Panc1 (cell line): ENCODE measurements around the gene SLC7A6. TPM values are rescaled to one million over a fixed set of nuclear protein-coding genes. Genes with fewer than 3 reads are reported as not detected.
A peak's percentile ranks its signal among the peaks of the same experiment; 100 is the strongest.

Experiments used
- ATAC-seq: fragments of 200-7000 bp; cut with Tn5 transposase; 2 replicates; pipeline ENCODE4 v1.9.1; 2020; ENCODE audit warnings: mild to moderate bottlenecking, moderate library complexity
- BruUV-seq: library from RNA; stranded (reverse); fragments of 400-500 nt; replicated peaks from 2 replicates; lab custom pipeline; 2021; lab: Mats Ljungman, UMichigan
- CTCF ChIA-PET: fragments of 300-600 bp; sonication (Branson Sonifier 250); formaldehyde crosslinking; loops from one replicate; lab custom pipeline; 2022; ENCODE audit warnings: antibody characterized with exemption; lab: Charles Lee
- POLR2A ChIA-PET: fragments of 300-600 bp; sonication (Branson Sonifier 250); formaldehyde crosslinking; loops from one replicate; lab custom pipeline; 2022; ENCODE audit warnings: antibody characterized with exemption; lab: Charles Lee
- DNase-seq: peaks from one replicate; pipeline ENCODE4 v3.0.0-alpha.2; 2010; ENCODE audit warnings: low read depth, low spot score
- H3K27ac ChIP-seq: 2 replicates; pipeline ENCODE4 v1.5.1; 2011; ENCODE audit warnings: mild to moderate bottlenecking, low read length, inconsistent platforms
- H3K27me3 ChIP-seq: fragments of 200-500 bp; sonication (Bioruptor generic); 2 replicates; pipeline ENCODE4 v1.6.0; 2014; ENCODE audit warnings: low read length, inconsistent platforms; ENCODE audit not compliant: control insufficient read depth, insufficient read depth
- H3K36me3 ChIP-seq: fragments of 200-500 bp; sonication (Bioruptor generic); 2 replicates; pipeline ENCODE4 v1.5.1; 2014; ENCODE audit warnings: inconsistent platforms, mild to moderate bottlenecking, low read length, moderate library complexity; ENCODE audit not compliant: control insufficient read depth, insufficient read depth
- H3K4me1 ChIP-seq: 2 replicates; pipeline ENCODE4 v1.5.1; 2011; ENCODE audit warnings: inconsistent platforms, mild to moderate bottlenecking, low read length, moderate library complexity; ENCODE audit not compliant: control insufficient read depth, insufficient read depth
- H3K4me3 ChIP-seq, 2 experiments: 2 replicates each; pipeline ENCODE4 v1.5.1; 2011 to 2012; ENCODE audit warnings: low read depth in 2 of 2, low read length in 2 of 2, mild to moderate bottlenecking in 2 of 2, inconsistent platforms in 1 of 2, moderate library complexity in 1 of 2
- H3K9me3 ChIP-seq: fragments of 200-500 bp; sonication (Bioruptor generic); 2 replicates; pipeline ENCODE4 v1.5.1; 2014; ENCODE audit warnings: low read depth, mild to moderate bottlenecking, inconsistent platforms, low read length, moderate library complexity; ENCODE audit not compliant: control insufficient read depth, insufficient read depth
- POLR2AphosphoS5 ChIP-seq: IDR thresholded peaks from 2 replicates; pipeline ENCODE4 v1.6.1; 2012; ENCODE audit warnings: mild to moderate bottlenecking, low read depth, low read length, moderate library complexity
- SIN3A ChIP-seq: IDR thresholded peaks from 2 replicates; pipeline ENCODE4 v1.6.1; 2012; ENCODE audit warnings: low read depth, mild to moderate bottlenecking, low read length, moderate library complexity, borderline replicate concordance; ENCODE audit not compliant: insufficient read depth
- TCF7L2 ChIP-seq: IDR thresholded peaks from 2 replicates; pipeline ENCODE4 v1.6.1; 2011; ENCODE audit warnings: mild to moderate bottlenecking, low read depth, low read length, inconsistent platforms
- in situ Hi-C: cut with HindIII; loops from 2 replicates; pipeline ENCODE4 v1.10.0; 2016; ENCODE audit warnings: low sequenced_read_pairs, low pct_unique_long_range_greater_than_20kb
- intact Hi-C: fragments of 100-400 bp; cut with micrococcal nuclease; formaldehyde crosslinking; loops from one replicate; pipeline ENCODE4 v1.10.0; 2022; ENCODE audit not compliant: unreplicated experiment
- total RNA-seq: library from RNA; stranded (reverse); gene quantifications from one replicate; pipeline ENCODE4 v1.2.1, GENCODE V29; 2021; ENCODE audit not compliant: unreplicated experiment
- TF ChIP-seq, protein P1 (sequence below), 2 experiments: IDR thresholded peaks; 2 replicates each; pipeline ENCODE4 v1.6.1; 2011 to 2012; ENCODE audit warnings: low read depth in 2 of 2, control low read depth in 1 of 2, low read length in 1 of 2, mild to moderate bottlenecking in 1 of 2, moderate library complexity in 1 of 2; ENCODE audit not compliant: insufficient read depth in 1 of 2
- TF ChIP-seq, protein P2 (sequence below): fragments of 450-650 bp; IDR thresholded peaks from 2 replicates; pipeline ENCODE4 v1.5.1; 2017; ENCODE audit warnings: mild to moderate bottlenecking

The SLC7A6 gene
- total RNA-seq, 1 experiment from 2014 or later, result 58.9 TPM

GRCh38 chr16:68257251-68257905, 6.9 kb upstream of the SLC7A6 start:
- Histone ChIP-seq H3K4me1 (no peaks in the 10 kb centered on the region; the same call in 1 of the 2 replicates), H3K36me3 (no peaks in the 10 kb centered on the region), H3K4me3 (no peak overlapping the region), H3K27me3 (no peaks in the 10 kb centered on the region), H3K27ac (no peak overlapping the region), H3K9me3 (no peaks in the 10 kb centered on the region)
- CTCF ChIA-PET, result no interaction called here
- no peak for ATAC-seq
- in situ Hi-C loops (no loop called here), intact Hi-C loops (no loop called here)
- DNase-seq, result no peak
- TF ChIP-seq, protein P1, sequence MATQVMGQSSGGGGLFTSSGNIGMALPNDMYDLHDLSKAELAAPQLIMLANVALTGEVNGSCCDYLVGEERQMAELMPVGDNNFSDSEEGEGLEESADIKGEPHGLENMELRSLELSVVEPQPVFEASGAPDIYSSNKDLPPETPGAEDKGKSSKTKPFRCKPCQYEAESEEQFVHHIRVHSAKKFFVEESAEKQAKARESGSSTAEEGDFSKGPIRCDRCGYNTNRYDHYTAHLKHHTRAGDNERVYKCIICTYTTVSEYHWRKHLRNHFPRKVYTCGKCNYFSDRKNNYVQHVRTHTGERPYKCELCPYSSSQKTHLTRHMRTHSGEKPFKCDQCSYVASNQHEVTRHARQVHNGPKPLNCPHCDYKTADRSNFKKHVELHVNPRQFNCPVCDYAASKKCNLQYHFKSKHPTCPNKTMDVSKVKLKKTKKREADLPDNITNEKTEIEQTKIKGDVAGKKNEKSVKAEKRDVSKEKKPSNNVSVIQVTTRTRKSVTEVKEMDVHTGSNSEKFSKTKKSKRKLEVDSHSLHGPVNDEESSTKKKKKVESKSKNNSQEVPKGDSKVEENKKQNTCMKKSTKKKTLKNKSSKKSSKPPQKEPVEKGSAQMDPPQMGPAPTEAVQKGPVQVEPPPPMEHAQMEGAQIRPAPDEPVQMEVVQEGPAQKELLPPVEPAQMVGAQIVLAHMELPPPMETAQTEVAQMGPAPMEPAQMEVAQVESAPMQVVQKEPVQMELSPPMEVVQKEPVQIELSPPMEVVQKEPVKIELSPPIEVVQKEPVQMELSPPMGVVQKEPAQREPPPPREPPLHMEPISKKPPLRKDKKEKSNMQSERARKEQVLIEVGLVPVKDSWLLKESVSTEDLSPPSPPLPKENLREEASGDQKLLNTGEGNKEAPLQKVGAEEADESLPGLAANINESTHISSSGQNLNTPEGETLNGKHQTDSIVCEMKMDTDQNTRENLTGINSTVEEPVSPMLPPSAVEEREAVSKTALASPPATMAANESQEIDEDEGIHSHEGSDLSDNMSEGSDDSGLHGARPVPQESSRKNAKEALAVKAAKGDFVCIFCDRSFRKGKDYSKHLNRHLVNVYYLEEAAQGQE (IDR thresholded peaks at IDR 0.05; ENCODE audit: insufficient read depth in 1 of 2, low read depth in 2 of 2, low read length in 1 of 2), result no peak
- TF ChIP-seq, protein P2, sequence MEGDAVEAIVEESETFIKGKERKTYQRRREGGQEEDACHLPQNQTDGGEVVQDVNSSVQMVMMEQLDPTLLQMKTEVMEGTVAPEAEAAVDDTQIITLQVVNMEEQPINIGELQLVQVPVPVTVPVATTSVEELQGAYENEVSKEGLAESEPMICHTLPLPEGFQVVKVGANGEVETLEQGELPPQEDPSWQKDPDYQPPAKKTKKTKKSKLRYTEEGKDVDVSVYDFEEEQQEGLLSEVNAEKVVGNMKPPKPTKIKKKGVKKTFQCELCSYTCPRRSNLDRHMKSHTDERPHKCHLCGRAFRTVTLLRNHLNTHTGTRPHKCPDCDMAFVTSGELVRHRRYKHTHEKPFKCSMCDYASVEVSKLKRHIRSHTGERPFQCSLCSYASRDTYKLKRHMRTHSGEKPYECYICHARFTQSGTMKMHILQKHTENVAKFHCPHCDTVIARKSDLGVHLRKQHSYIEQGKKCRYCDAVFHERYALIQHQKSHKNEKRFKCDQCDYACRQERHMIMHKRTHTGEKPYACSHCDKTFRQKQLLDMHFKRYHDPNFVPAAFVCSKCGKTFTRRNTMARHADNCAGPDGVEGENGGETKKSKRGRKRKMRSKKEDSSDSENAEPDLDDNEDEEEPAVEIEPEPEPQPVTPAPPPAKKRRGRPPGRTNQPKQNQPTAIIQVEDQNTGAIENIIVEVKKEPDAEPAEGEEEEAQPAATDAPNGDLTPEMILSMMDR, result no peak
- TF ChIP-seq POLR2AphosphoS5 (no peak), SIN3A (no peak), TCF7L2 (no peak)
- BruUV-seq, result no TSS peak
- POLR2A ChIA-PET, result no interaction called here

DNA sequence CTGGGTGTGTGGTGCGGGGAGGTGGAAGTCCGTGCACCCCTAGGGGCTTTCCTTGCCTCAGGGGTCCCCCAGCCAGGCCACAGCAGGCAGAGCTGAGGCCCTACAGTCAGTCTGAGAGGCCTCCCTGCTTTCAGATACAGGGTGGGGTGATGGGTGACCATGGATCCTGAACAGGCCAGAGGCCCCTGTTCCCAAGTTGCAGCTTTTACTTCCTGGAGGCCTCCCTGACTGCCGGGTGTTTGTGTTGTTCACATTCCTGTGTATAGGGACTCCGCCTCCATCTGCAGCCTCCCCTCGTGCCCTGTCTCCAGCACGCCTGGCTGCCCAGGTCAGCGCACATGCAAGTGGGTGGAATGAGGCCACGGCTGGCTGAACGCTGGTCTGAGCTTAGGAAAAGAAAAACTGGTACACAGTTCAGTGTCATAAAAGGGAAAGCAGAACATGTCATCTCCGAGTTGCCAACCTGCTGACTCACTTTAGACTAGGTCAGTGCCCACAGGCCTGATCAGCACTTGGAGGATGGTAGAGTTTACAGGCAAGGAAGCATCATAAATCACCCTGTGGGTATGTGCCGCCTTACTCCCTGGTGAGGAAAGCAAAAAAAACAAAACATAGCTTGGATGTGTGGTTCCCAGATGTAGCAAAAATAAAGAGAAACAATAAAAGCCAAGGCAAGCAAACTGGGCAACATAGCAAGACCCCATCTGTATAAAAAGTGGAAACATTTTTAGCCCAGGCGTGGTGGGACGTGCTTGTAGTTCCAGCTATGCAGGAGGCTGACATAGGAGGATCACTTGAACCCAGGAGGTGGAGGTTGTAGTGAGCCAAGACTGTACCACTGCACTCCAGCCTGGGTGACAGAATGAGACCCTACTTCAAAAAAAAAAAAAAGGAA, 6.2 kb upstream of the SLC7A6 start:
- intact Hi-C loops, result no loop called here
- Histone ChIP-seq H3K36me3 (no peaks in the 10 kb centered on the region), H3K4me3 (no peak overlapping the region), H3K27me3 (no peaks in the 10 kb centered on the region), H3K27ac (no peak overlapping the region), H3K9me3 (no peaks in the 10 kb centered on the region), H3K4me1 (no peaks in the 10 kb centered on the region; the same call in 1 of the 2 replicates)
- no TSS peak for BruUV-seq
- ChIA-PET CTCF (no interaction called here), POLR2A (no interaction called here)
- peak; percentile 36 for ATAC-seq
- in situ Hi-C loops, result no loop called here
- no peak for DNase-seq
- TF ChIP-seq TCF7L2 (no peak), SIN3A (no peak), POLR2AphosphoS5 (no peak)
- TF ChIP-seq, protein P1 (IDR thresholded peaks at IDR 0.05; ENCODE audit: insufficient read depth in 1 of 2, low read depth in 2 of 2, low read length in 1 of 2), result no peak
- TF ChIP-seq, protein P2, result no peak
